Transverse colon (tissue), 4 donors: ENCODE results near the gene BTN3A1. TPM values are rescaled to one million over a fixed set of nuclear protein-coding genes. Genes with fewer than 3 reads are reported as not detected.
"Not testable (repeated sequence)": the region's sequence is repeated elsewhere in the genome, so short reads cannot be mapped to it uniquely, and the experiment has no call there.

ENCODE experiments used
- DNase-seq: peaks from one replicate; pipeline ENCODE4 v3.0.0-alpha.2; 2019
- H3K27ac ChIP-seq, 4 donors: fragments of 200-600 bp; sonication (generic); 2 replicates each; pipeline ENCODE4 v1.5.1; 2016 to 2018; ENCODE audit warnings: inconsistent platforms in 4 of 4
- H3K27me3 ChIP-seq: fragments of 200-600 bp; sonication (generic); 2 replicates; pipeline ENCODE4 v1.5.1; 2017; ENCODE audit warnings: inconsistent platforms
- H3K36me3 ChIP-seq, 4 donors: fragments of 200-600 bp; sonication (generic); 2 replicates each; pipeline ENCODE4 v1.5.1; 2017 to 2019; ENCODE audit warnings: inconsistent platforms in 4 of 4
- H3K4me1 ChIP-seq, 4 donors: fragments of 200-600 bp; sonication (generic); 2 replicates each; pipeline ENCODE4 v1.5.1; 2017 to 2020; ENCODE audit warnings: inconsistent platforms in 4 of 4
- H3K4me3 ChIP-seq, 4 donors: fragments of 200-600 bp; sonication (generic); 1 replicate in 1 of 4; 2 replicates in 3 of 4; pipeline versions ENCODE4 v1.5.1 to v1.6.1; 2017 to 2019; ENCODE audit warnings: inconsistent platforms in 4 of 4
- H3K9me3 ChIP-seq, 2 donors: fragments of 200-600 bp; sonication (generic); 2 replicates each; pipeline ENCODE4 v1.5.1; 2017 to 2019; ENCODE audit warnings: inconsistent platforms in 2 of 2
- EP300 ChIP-seq: sonication (generic); formaldehyde crosslinking; IDR thresholded peaks from one replicate; pipeline ENCODE4 v1.6.1; 2017; ENCODE audit warnings: antibody characterized with exemption, low read depth
- POLR2A ChIP-seq: fragments of 450-650 bp; IDR thresholded peaks from one replicate; pipeline ENCODE4 v1.6.1; 2016; ENCODE audit warnings: antibody characterized with exemption, mild to moderate bottlenecking, moderate library complexity
- POLR2AphosphoS5 ChIP-seq, 3 donors: sonication (generic); formaldehyde crosslinking; IDR thresholded peaks; one replicate each; pipeline ENCODE4 v1.6.1; 2016; ENCODE audit warnings: antibody characterized with exemption in 3 of 3
- WGBS, 2 donors: methylation state at CpG; one replicate each; pipeline ENCODE4 v1.1.5; 2018; ENCODE audit warnings: low coverage in 1 of 2; 5-methylcytosine and 5-hydroxymethylcytosine counted together
- in situ Hi-C, 4 donors: fragments of 200-750 bp; cut with MboI; loops; one replicate each; pipeline versions ENCODE4 v1.15.0 to v1.15.1; 2017; ENCODE audit warnings: low sequenced_read_pairs in 3 of 4, low pct_ligation_motif_present in 1 of 4, low pct_unique_long_range_greater_than_20kb in 1 of 4
- intact Hi-C: fragments of 100-400 bp; cut with DNase I; formaldehyde crosslinking; loops from one replicate; pipeline ENCODE4 v1.15.1; 2023; ENCODE audit warnings: low total_unique reads
- total RNA-seq, 4 donors: library from RNA; depleted of rRNA; stranded (reverse); fragments of >200 nt; gene quantifications; one replicate each; pipeline ENCODE4 v1.1.0, GENCODE V29; 2016
- TF ChIP-seq, protein P1 (sequence below), 5 experiments: fragments of 200-600 bp in 3 of 5; fragments of 450-650 bp in 2 of 5; sonication (generic) in 3 of 5; IDR thresholded peaks; 1 replicate in 2 of 5; 2 replicates in 3 of 5; pipeline ENCODE4 v1.5.1; 2016 to 2017; ENCODE audit warnings: antibody characterized with exemption in 5 of 5, inconsistent platforms in 3 of 5, mild to moderate bottlenecking in 2 of 5, moderate library complexity in 1 of 5

BTN3A1 gene
- total RNA-seq, 4 donors from 2014 or later, result 15.7 to 43.2 (median 20.4) TPM

DNA sequence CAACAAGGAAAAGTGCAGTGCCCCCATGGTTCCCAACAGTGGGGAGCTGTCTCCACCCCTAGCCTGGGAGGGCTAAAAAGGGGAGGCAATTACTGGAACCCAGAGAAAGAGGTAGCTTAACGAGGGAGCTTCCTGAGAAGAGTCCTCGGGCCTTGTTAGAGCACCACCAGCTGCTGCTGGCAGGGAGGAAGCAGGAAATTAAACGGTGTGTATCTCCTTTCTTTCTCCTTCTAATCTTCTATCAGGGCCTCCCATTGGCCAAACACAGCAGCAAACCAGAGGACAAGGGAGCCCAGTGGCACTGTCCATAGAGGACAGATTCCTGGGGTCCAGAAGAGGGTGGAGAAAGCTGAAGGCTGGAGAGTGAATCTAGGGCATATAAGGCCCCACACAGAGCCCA, 26.8 kb upstream of the BTN3A1 start:
- in situ Hi-C loops, result no loop called here
- H3K36me3 ChIP-seq, result peaks cover 0 to 20% (median 4%) of the 10 kb centered on the region in 4 donors
- DNase-seq, result no peak
- no peak overlapping the region for H3K27ac ChIP-seq
- WGBS, 2 donors, result 50% methylated on average over 3 of the region's 3 CpGs; no CpG with 5 or more reads in 1 of the 2 donors
- TF ChIP-seq EP300 (no peak), POLR2A (no peak), POLR2AphosphoS5 (IDR thresholded peaks at IDR 0.05) (no peak)
- TF ChIP-seq, protein P1, sequence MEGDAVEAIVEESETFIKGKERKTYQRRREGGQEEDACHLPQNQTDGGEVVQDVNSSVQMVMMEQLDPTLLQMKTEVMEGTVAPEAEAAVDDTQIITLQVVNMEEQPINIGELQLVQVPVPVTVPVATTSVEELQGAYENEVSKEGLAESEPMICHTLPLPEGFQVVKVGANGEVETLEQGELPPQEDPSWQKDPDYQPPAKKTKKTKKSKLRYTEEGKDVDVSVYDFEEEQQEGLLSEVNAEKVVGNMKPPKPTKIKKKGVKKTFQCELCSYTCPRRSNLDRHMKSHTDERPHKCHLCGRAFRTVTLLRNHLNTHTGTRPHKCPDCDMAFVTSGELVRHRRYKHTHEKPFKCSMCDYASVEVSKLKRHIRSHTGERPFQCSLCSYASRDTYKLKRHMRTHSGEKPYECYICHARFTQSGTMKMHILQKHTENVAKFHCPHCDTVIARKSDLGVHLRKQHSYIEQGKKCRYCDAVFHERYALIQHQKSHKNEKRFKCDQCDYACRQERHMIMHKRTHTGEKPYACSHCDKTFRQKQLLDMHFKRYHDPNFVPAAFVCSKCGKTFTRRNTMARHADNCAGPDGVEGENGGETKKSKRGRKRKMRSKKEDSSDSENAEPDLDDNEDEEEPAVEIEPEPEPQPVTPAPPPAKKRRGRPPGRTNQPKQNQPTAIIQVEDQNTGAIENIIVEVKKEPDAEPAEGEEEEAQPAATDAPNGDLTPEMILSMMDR (IDR thresholded peaks at IDR 0.05), result no peak
- H3K9me3 ChIP-seq, result no peaks in the 10 kb centered on the region
- no peaks in the 10 kb centered on the region for H3K4me1 ChIP-seq
- H3K4me3 ChIP-seq, result no peak overlapping the region
- no peaks in the 10 kb centered on the region for H3K27me3 ChIP-seq
- intact Hi-C loops, result no loop called here

DNA sequence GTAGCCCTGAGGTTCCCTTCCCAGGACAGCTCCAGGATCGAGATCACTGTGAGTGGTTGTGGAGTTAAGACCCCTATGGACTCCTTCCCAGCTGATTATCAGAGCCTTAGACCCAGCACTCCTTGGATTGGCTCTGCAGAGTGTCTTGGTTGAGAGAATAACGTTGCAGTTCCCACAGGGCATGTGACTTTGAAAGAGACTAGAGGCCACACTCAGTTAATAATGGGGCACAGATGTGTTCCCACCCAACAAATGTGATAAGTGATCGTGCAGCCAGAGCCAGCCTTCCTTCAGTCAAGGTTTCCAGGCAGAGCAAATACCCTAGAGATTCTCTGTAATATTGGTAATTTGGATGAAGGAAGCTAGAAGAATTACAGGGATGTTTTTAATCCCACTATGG, 24.4 kb upstream of the BTN3A1 start:
- no peak overlapping the region for H3K4me3 ChIP-seq
- no peaks in the 10 kb centered on the region for H3K9me3 ChIP-seq
- H3K27me3 ChIP-seq, result no peaks in the 10 kb centered on the region
- DNase-seq, result no peak
- H3K27ac ChIP-seq, result no peak overlapping the region
- TF ChIP-seq EP300 (no peak), POLR2AphosphoS5 (IDR thresholded peaks at IDR 0.05) (no peak), POLR2A (no peak)
- TF ChIP-seq, protein P1 (IDR thresholded peaks at IDR 0.05), result no peak
- in situ Hi-C loops (no loop called here), intact Hi-C loops (no loop called here)
- H3K36me3 ChIP-seq, result peaks cover 0 to 17% (median 4%) of the 10 kb centered on the region in 4 donors
- H3K4me1 ChIP-seq, result peaks cover 0 to 2% (median 0%) of the 10 kb centered on the region in 4 donors
- WGBS, 2 donors, result 78% methylated on average over 3 of the region's 3 CpGs; no CpG with 5 or more reads in 1 of the 2 donors

DNA sequence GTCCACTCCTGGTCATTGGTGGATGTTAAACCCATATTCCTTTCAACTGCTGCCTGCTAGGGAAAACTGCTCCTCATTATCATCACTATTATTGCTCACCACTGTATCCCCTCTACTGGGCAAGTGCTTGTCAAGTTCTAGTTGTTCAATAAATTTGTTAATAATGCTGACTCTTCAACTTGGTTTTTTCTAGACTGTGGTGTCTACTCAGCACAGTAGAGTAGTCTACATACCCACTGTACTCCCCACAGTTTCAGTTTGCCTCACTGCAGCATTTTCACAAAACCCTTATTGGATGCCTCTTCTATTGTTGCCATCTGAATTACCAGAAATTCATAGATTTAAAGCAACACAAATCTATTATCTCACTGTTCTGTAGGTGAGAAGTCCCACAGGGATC, 23.9 kb upstream of the BTN3A1 start:
- H3K4me3 ChIP-seq, H3K27me3 ChIP-seq, H3K27ac ChIP-seq, H3K9me3 ChIP-seq, in situ Hi-C loops, DNase-seq, intact Hi-C loops, H3K4me1 ChIP-seq: not testable (repeated sequence)
- peaks cover 0 to 17% (median 4%) of the 10 kb centered on the region in 4 donors for H3K36me3 ChIP-seq

DNA sequence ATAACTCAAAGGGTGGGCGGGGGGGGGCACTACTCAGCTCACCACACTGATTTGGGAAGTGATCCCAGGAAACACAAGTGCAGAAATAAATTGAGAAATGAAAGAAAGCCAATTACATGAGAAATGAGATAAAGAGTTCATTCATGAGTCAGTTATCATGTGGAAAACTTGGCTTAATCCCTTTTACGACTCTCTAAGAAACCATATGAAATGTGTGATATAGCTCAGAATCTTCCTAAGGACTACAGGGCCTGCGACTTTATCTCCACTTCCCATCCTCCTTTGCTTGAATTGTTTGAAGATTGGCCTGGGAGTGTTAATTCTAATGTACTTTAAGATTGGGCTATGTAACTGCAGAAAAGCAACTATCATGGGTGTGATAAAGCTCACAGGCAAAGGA, 22.8 kb upstream of the BTN3A1 start:
- intact Hi-C loops, result no loop called here
- no peak for DNase-seq
- 50 to 53% methylated on average over 2 to 3 of the region's 3 CpGs for WGBS, 2 donors
- Histone ChIP-seq H3K9me3 (no peaks in the 10 kb centered on the region), H3K4me1 (peaks cover 0 to 13% (median 8%) of the 10 kb centered on the region in 4 donors), H3K36me3 (peaks cover 0 to 9% (median 3%) of the 10 kb centered on the region in 4 donors), H3K27me3 (no peaks in the 10 kb centered on the region), H3K27ac (no peak overlapping the region), H3K4me3 (no peak overlapping the region)
- TF ChIP-seq EP300, result no peak
- TF ChIP-seq, protein P1 (IDR thresholded peaks at IDR 0.05), result no peak
- TF ChIP-seq POLR2AphosphoS5 (IDR thresholded peaks at IDR 0.05), result no peak
- TF ChIP-seq POLR2A, result no peak
- in situ Hi-C loops, result no loop called here

DNA sequence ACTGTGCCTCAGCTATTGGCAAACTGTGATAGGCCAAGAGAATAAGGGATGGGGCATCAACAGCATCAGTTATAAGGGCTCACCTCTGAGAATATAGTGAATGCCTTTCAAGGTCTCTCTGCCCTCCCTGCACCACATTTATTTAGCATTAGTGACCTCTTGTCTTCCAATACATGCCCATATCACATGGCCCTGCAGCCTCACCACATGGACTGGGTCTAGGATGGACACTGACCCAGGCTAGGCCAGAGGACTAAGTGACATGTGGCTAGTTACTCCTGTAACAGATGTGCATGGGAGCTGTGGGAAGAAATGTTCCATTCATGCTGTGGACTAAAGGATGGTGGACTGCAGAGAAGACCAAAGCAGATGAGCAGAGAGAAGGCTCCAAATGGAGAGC, 22.3 kb upstream of the BTN3A1 start:
- Histone ChIP-seq H3K36me3 (peaks cover 0 to 9% (median under 1%) of the 10 kb centered on the region in 4 donors), H3K9me3 (no peaks in the 10 kb centered on the region), H3K4me3 (no peak overlapping the region), H3K4me1 (peaks cover 0 to 17% (median 9%) of the 10 kb centered on the region in 4 donors), H3K27me3 (no peaks in the 10 kb centered on the region), H3K27ac (no peak overlapping the region)
- TF ChIP-seq POLR2AphosphoS5 (IDR thresholded peaks at IDR 0.05) (no peak), EP300 (no peak), POLR2A (no peak)
- TF ChIP-seq, protein P1 (IDR thresholded peaks at IDR 0.05), result no peak
- in situ Hi-C loops, result no loop called here
- DNase-seq, result no peak
- intact Hi-C loops, result loop anchor here (5.0 kb wide), 1 partner anchor 168 kb away; no protein-coding TSS in a partner anchor
